ENCODE measurements around the gene TP53I13.

TP53I13 gene

GRCh38 chr17:29613352-29613837, 44.9 kb downstream of the TP53I13 start:
- Histone ChIP-seq H3K4me3 (ENCODE audit: low read depth in 1 of 2, low read length in 1 of 2) (peak overlapping the region; percentile 41 to 64), H3K4me1 (ENCODE audit: control insufficient read depth in 1 of 2, insufficient read depth in 1 of 2, low read depth in 1 of 2, low read length in 1 of 2) (peaks cover 54% of the 10 kb centered on the region in 2 experiments), H3K27me3 (peaks cover 82% of the 10 kb centered on the region), H3K9me3 (no peaks in the 10 kb centered on the region), H3K27ac (no peak overlapping the region), H3K36me3 (no peaks in the 10 kb centered on the region)
- TF ChIP-seq CTCF (IDR thresholded peaks at IDR 0.05), result peak; percentile 80

- H3K9me3 ChIP-seq, result no peaks in the 10 kb centered on the region
- TF ChIP-seq CTCF (IDR thresholded peaks at IDR 0.05), result no peak
- no peaks in the 10 kb centered on the region for H3K36me3 ChIP-seq
- peaks cover 55 to 56% of the 10 kb centered on the region in 2 experiments for H3K4me1 ChIP-seq (ENCODE audit: control insufficient read depth in 1 of 2, insufficient read depth in 1 of 2, low read depth in 1 of 2, low read length in 1 of 2)
- peaks cover 86% of the 10 kb centered on the region for H3K27me3 ChIP-seq
- no peak overlapping the region for H3K27ac ChIP-seq
- peak overlapping the region; percentile 41 to 64 for H3K4me3 ChIP-seq (ENCODE audit: low read depth in 1 of 2, low read length in 1 of 2)
Observed at GRCh38 chr17:29613856-29614255, 45.4 kb downstream of the TP53I13 start.

GRCh38 chr17:29614349-29615047, 46.0 kb downstream of the TP53I13 start:
- Histone ChIP-seq H3K27ac (no peak overlapping the region), H3K4me1 (ENCODE audit: control insufficient read depth in 1 of 2, insufficient read depth in 1 of 2, low read depth in 1 of 2, low read length in 1 of 2) (peaks cover 55 to 56% of the 10 kb centered on the region in 2 experiments), H3K27me3 (peaks cover 93% of the 10 kb centered on the region), H3K9me3 (no peaks in the 10 kb centered on the region), H3K36me3 (no peaks in the 10 kb centered on the region), H3K4me3 (ENCODE audit: low read depth in 1 of 2, low read length in 1 of 2) (peak overlapping the region; percentile 50 to 67)
- no peak for TF ChIP-seq CTCF (IDR thresholded peaks at IDR 0.05)

- Histone ChIP-seq H3K4me1 (ENCODE audit: control insufficient read depth in 1 of 2, insufficient read depth in 1 of 2, low read depth in 1 of 2, low read length in 1 of 2) (peaks cover 55 to 56% of the 10 kb centered on the region in 2 experiments), H3K27me3 (peaks cover 98% of the 10 kb centered on the region), H3K27ac (no peak overlapping the region), H3K9me3 (no peaks in the 10 kb centered on the region), H3K36me3 (no peaks in the 10 kb centered on the region), H3K4me3 (ENCODE audit: low read depth in 1 of 2, low read length in 1 of 2) (peak overlapping the region; percentile 50 to 67)
- TF ChIP-seq CTCF (IDR thresholded peaks at IDR 0.05), result no peak
Observed at GRCh38 chr17:29615048-29615385, 46.5 kb downstream of the TP53I13 start.

GRCh38 chr17:29615492-29616299, 47.2 kb downstream of the TP53I13 start:
- TF ChIP-seq CTCF (IDR thresholded peaks at IDR 0.05), result peak; percentile 20
- H3K27ac ChIP-seq, result peak overlapping the region; percentile 16
- no peaks in the 10 kb centered on the region for H3K36me3 ChIP-seq
- peaks cover 100% of the 10 kb centered on the region for H3K27me3 ChIP-seq
- peak overlapping the region; percentile 50 to 67 for H3K4me3 ChIP-seq (ENCODE audit: low read depth in 1 of 2, low read length in 1 of 2)
- peaks cover 55 to 56% of the 10 kb centered on the region in 2 experiments for H3K4me1 ChIP-seq (ENCODE audit: control insufficient read depth in 1 of 2, insufficient read depth in 1 of 2, low read depth in 1 of 2, low read length in 1 of 2)
- H3K9me3 ChIP-seq, result no peaks in the 10 kb centered on the region
